ENCODE measurements around the gene GPR39.

GPR39 gene

GRCh38 chr2:132605236-132606180, 188.9 kb downstream of the GPR39 start:
- DNase-seq (ENCODE audit: low read depth) = no peak

- DNase-seq (ENCODE audit: low read depth) = no peak
Measured at GRCh38 chr2:132606649-132607048, 190.0 kb downstream of the GPR39 start.

DNA sequence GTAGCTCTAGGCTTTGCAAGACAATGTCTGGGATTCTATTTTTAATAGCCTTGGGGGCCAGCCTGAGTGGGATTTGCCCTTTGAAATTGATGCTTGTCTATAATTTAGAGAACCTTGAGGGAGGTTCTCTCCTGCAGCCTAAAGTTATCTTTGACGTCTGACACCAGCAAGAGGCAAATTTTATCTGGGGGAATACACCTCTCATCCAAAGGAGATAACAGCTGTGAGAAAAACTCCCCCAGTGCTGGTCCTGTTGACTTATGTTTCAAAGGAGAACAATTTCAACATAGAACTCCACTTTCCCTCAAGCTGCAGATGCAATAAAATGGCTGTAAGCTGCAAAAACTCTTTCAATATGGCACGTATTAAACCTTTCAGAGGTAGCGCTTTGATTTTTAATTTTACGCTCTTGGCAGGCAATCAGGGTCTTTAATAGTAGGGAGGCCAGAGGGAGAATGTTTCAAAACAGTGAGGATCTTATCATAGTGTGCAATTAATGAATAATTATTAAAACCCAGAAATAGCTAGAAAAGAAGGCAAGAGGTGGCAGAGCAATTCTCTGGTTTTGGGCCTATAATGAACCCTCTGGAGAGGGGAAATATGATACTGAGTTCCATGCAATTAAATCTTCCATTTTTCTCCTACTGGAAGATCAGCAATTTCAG, 191.0 kb downstream of the GPR39 start:
- no peak for DNase-seq (ENCODE audit: low read depth)

DNA sequence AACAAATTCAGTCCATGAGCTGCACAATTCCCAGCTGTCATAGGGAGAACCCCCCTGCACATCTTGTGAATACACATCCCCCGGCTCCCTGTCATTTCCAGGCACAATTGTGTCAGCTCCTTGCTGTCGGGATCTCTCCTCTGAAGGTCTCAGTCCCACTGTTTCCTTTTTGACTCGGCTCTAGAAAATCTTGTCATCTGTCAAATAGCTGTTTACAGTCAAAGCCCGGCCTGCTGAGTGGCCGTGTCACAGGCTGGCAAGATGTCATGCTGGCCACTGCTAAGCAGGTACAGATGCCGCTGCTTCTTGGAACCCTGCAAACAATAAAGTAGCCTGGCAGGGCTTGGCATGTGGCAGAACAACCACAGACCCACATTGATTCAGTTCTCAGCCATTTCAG, 191.7 kb downstream of the GPR39 start:
- DNase-seq (ENCODE audit: low read depth) = no peak

- DNase-seq (ENCODE audit: low read depth) = no peak
Measured at GRCh38 chr2:132609101-132609890, 192.7 kb downstream of the GPR39 start.

DNA sequence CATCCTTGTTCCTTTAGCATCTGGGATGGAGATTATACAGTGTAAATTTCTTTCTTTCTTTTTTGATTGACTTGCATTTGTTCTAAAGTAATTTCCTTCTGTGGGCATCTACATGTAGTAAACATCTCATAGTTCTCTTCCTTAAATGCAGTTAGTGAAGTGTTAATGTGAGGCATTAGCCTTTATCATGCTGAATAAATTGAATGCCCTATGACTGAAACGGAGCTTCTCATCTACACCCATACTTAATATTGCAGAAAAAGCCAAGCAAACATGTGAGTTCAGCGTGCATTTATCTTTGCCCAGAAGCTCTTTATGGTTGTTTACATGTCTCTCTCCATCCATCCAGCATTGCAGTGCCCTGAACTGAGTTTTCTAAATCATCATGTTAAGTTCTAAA, 195.1 kb downstream of the GPR39 start:
- no peak for DNase-seq (ENCODE audit: low read depth)

- DNase-seq (ENCODE audit: low read depth) = no peak
Measured at GRCh38 chr2:132615329-132616085, 198.9 kb downstream of the GPR39 start.

DNA sequence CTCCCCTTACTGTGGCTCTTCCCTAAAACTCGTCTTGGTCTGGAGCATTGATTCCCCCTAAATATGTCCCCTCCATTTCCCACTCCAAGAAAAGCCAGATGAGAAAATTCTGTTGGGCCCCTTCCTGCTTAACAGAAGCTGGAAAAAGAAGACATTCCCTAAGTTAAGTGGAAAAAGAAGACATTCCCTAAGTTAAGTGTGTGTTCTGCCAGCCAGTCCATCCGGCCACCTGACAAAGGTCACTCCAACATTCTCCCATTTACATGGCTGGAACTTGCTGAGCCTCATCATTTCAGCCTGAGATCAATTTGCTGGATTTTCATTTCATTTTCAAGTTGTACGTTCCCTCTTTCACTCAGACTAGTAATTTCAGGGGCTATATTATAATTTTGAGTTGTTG, 201.4 kb downstream of the GPR39 start:
- DNase-seq (ENCODE audit: low read depth) = no peak

DNA sequence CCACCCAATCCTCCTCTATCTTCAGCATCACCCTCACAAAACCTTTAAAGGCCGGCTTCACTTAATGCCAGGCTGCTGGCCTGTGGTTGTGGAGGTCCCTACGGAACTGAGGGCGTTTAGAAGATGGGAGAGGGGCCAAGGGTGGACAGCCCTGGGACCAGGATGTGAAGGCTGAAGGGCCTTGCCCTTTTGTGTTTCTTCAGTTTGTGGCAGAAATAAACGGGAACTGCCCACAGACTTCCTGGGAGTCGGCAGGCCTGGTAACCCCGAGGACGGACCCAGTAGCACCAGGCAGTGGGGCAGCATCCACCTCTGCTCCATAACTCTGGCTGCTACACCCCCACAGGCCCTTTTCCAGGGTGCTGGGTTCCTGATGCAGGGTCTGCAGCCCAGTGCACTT, 202.1 kb downstream of the GPR39 start:
- DNase-seq (ENCODE audit: low read depth) = no peak

DNA sequence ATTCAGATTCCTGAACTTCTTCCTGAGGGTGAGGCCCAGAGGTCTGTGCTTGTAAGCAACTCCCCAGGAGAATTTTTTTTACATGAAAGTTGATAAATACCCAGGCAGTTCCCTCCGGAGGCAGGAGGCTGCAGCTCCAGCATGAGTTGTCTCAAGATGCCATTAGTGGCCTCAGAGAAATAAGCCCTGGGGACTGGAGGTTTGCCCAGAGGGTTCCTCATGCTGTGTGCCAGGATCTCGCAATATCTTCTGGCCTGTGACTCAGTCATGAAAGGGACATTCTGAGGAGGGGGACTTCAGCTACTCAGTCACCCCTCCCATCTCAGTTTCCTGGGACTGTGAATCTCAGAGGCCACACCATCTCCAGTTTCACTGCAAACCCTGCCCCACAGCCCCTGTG, 203.5 kb downstream of the GPR39 start:
- no peak for DNase-seq (ENCODE audit: low read depth)

- no peak for DNase-seq (ENCODE audit: low read depth)
Measured at GRCh38 chr2:132621131-132621875, 204.7 kb downstream of the GPR39 start.

GRCh38 chr2:132623096-132623839, 206.7 kb downstream of the GPR39 start:
- no peak for DNase-seq (ENCODE audit: low read depth)

DNA sequence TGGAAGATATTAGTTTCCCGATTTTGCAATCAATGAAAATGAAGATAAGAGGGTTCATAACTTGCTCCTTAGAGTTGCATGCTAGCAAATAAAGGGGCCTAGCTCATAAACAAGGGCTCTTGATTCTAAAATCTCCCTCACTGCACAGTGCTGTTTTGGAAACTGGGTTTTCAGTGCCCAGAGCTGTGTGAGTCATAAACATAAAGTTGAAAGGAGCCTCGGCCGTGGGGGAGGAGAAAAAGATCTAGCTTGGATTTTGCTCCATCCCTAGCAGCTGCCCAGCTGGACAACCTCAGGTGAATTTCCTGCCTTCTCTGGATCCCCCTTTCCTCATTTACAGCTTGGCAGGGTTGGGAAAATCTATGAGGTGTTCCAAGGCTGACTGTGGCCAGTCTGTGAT, 210.9 kb downstream of the GPR39 start:
- no peak for DNase-seq (ENCODE audit: low read depth)

DNA sequence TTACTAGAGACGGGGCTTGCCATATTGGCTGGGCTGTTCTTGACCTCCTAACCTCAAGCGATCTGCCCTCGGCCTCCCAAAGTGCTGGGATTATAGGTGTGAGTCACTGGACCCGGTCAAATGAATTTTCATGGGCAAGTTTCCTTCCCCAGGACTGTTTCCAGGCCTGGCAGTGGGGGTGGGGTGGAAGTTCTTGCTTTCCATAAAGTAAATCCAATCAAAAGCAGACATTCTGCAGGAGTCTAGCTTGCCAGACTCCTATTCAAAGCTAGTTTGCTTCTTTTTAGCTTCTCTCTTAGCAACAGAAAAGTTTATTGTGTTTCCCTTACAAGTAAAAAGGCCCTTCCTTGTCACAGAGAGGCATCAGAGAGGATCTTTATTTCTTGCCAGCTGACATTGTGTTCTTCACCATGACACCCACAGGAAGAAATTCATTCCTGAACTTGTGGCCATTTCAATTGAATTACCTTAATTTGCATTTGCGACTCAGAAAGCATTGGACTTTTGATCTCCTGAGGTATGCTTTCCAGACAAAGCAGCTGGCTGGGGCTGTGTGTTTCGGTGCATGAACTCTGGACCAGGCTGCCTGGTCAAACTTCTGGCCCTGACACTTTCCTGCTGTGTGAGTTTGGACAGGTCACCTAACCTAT, 215.5 kb downstream of the GPR39 start:
- DNase-seq (ENCODE audit: low read depth) = no peak

DNA sequence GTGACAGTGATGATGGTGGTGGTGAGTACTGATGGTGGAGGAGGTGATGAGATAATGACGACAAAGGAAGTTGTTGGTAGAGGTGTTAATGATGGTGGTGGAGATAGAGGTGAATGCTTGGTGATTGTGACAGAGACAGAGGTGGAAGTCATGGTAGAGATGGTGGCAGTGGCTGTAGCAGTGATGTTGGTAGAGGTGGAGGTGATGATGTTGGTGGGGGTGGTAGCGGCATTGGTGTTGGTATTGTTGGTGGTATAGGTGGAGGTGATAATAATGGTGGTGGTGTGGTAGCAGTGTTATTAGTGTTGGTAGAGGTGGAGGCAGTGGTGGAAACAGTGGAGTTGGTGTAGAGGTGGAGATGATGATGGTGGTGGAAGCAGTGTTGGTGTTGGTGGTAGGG, 217.0 kb downstream of the GPR39 start:
- DNase-seq (ENCODE audit: low read depth) = no peak

DNA sequence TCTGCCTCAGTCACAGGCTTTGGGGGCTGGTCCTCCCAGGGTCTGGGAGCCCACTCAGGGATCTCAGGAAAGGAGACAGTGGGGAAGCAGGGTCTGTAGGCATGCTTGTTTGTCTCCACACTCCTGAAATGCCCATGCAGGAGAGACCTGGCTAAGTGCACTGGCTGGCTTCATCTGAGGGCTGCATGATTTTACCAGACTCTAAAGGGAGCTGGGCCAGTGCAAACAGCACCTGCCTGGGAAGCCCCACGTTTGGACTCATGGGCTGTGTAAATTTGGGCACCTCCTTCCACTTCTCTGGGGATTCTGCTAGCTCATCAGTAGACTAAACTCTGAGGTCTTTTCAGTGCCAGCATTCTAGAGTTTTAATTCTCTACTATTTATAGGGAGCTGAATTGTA, 219.7 kb downstream of the GPR39 start:
- DNase-seq (ENCODE audit: low read depth) = no peak

DNA sequence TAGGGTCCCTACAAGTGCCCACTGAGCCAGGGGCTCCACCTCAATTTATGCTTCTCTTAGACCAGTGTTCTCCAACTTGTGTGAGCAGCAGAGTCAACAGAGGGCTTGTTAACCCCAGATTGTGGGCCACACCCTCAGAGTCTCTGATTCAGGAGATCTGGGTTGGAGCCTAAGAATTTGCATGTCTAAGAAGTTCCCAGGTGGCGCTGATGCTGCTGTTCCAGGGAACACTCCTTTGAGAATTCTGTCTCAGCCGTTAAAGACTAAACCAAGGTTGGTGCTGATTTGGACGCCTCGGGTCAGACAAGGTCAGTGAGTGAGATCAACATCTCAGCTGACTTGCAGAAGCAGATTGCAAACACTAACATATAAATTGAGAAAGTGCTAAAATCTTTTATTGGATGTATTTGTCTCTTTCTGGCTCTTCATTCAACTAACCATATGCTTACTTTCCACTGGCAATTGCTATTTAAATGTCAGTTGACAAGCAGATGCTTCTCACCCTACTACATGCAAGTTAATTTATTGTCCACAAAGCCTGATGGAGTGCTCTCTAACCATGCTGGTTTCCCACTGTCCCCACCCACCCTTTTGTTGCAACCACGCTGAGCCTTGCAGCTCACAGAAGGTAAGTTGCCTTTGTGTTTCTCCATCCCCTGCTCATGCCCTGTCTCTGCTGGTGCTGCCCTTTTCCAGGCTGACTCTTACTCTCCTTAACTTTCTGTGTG, 221.9 kb downstream of the GPR39 start:
- no peak for DNase-seq (ENCODE audit: low read depth)

DNA sequence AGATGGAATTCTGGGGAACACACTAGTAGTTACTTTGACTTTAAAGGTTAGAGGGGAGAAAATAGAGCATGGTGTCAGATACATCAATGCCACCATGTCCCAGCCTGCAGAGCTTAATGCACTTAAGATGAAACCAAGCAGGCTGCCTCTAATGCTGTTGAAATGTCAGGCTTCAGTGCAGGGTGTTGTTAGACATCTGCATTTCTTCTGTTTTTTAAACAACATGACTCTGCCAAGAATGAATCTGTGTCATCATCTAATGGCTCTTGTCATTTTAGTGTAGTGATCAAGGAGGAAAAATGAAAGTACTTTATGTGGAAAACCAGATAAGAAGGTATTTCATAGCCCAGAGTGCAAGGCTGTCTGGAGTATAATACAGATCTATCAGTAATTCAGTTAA, 223.5 kb downstream of the GPR39 start:
- no peak for DNase-seq (ENCODE audit: low read depth)

DNA sequence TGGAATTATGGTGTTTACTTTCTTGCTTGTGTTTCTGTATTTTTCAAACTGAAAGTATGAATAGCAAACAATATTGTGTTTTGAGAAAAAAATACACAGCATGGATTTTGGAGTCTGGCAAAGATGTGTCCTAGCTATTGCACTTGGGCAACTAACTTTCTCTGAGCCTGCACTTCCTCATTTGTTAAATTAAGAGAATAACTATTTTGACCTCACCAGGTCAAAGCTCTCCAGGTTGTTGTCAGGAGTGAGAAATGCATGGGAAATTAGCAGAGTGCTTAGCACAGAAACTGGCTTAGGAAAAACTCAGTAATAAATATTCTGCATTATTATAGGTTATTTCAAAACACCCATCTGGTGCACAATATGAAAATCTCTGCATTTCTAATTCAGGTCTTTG, 225.2 kb downstream of the GPR39 start:
- DNase-seq (ENCODE audit: low read depth) = no peak

Data from activated T-helper 9 cell treated with anti-CD3 and anti-CD28 coated beads, Interleukin-2, amount 50 U/mL, for 16 hours (primary cell).